ENCODE results near the gene NIFK.
"Not testable (repeated sequence)": the region's sequence is repeated elsewhere in the genome, so short reads cannot be mapped to it uniquely, and the experiment has no call there.

GRCh38 chr2:121690572-121690971 is 46.1 kb downstream of the NIFK start:
- TF ChIP-seq CTCF, POLR2A (IDR thresholded peaks at IDR 0.05): not testable (repeated sequence)

Data from uterus (tissue), 2 donors.